SU-DHL-6 (cell line): ENCODE results near the gene GLUD1.
"Not testable (repeated sequence)": the region's sequence is repeated elsewhere in the genome, so short reads cannot be mapped to it uniquely, and the experiment has no call there.

ENCODE experiments used
- EZH2phosphoT487 ChIP-seq: fragments of 200-600 bp; sonication (generic), shearing (Covaris generic); conservative IDR thresholded peaks from 2 replicates; pipeline ENCODE4 v1.6.1; 2018; ENCODE audit warnings: mild to moderate bottlenecking, antibody characterized with exemption, low read length, moderate library complexity, mixed read lengths
- TF ChIP-seq, protein P1 (sequence below): fragments of 200-600 bp; sonication (generic); IDR thresholded peaks from one replicate; pipeline ENCODE4 v1.5.1; 2017; ENCODE audit warnings: antibody characterized with exemption, mild to moderate bottlenecking, low read length, moderate library complexity; ENCODE audit not compliant: insufficient read depth, poor library complexity, severe bottlenecking

DNA sequence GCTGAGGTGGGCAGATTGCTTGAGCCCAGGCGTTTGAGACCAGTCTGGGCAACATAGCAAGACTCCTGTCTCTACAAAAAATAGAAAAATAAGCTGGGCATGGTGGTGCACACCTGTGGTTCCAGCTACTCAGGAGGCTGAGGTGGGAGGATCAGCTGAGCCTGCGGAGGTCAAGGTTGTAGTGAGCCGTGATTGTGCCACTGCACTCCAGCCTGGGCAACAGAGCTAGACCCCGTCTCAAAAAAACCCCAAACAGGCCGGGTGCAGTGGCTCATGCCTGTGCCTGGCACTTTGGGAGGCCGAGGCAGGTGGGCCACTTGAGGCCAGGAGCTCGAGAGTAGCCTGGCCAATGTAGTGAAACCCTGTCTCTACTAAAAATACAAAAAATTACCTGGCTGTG is 51.1 kb downstream of the GLUD1 start:
- TF ChIP-seq, protein P1, sequence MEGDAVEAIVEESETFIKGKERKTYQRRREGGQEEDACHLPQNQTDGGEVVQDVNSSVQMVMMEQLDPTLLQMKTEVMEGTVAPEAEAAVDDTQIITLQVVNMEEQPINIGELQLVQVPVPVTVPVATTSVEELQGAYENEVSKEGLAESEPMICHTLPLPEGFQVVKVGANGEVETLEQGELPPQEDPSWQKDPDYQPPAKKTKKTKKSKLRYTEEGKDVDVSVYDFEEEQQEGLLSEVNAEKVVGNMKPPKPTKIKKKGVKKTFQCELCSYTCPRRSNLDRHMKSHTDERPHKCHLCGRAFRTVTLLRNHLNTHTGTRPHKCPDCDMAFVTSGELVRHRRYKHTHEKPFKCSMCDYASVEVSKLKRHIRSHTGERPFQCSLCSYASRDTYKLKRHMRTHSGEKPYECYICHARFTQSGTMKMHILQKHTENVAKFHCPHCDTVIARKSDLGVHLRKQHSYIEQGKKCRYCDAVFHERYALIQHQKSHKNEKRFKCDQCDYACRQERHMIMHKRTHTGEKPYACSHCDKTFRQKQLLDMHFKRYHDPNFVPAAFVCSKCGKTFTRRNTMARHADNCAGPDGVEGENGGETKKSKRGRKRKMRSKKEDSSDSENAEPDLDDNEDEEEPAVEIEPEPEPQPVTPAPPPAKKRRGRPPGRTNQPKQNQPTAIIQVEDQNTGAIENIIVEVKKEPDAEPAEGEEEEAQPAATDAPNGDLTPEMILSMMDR, result not testable (repeated sequence)
- TF ChIP-seq EZH2phosphoT487, result not testable (repeated sequence)
